Endothelial cell of umbilical vein (primary cell): ENCODE data around the gene MGAT1.

Experiments
- CTCF ChIP-seq, 2 donors: IDR thresholded peaks; 1 replicate in 1 of 2; 2 replicates in 1 of 2; pipeline ENCODE4 v1.5.1; 2011; ENCODE audit warnings: low read length in 2 of 2, mild to moderate bottlenecking in 2 of 2, moderate library complexity in 2 of 2, control low read depth in 1 of 2, inconsistent platforms in 1 of 2, low read depth in 1 of 2; ENCODE audit not compliant: insufficient read depth in 1 of 2; ENCODE audit errors: extremely low read depth in 1 of 2
- EZH2 ChIP-seq: IDR thresholded peaks from 2 replicates; pipeline ENCODE4 v1.6.1; 2012; ENCODE audit warnings: borderline replicate concordance, low read depth, mild to moderate bottlenecking, moderate library complexity, low read length, inconsistent platforms; ENCODE audit not compliant: severe bottlenecking
- FOS ChIP-seq: IDR thresholded peaks from 2 replicates; pipeline ENCODE4 v1.6.1; 2011; ENCODE audit warnings: mild to moderate bottlenecking, low read length, moderate library complexity, borderline replicate concordance; ENCODE audit not compliant: insufficient read depth
- GATA2 ChIP-seq: IDR thresholded peaks from 2 replicates; pipeline ENCODE4 v1.7.0; 2011; ENCODE audit warnings: low read depth, mild to moderate bottlenecking, moderate library complexity, mixed read lengths, low read length; ENCODE audit not compliant: insufficient read length, insufficient read depth
- JUN ChIP-seq: IDR thresholded peaks from 2 replicates; pipeline ENCODE4 v1.6.1; 2011; ENCODE audit warnings: borderline replicate concordance, low read depth; ENCODE audit not compliant: insufficient read length, insufficient read depth
- MAX ChIP-seq: IDR thresholded peaks from 2 replicates; pipeline ENCODE4 v1.6.1; 2011; ENCODE audit not compliant: insufficient read depth, insufficient read length
- MYC ChIP-seq: IDR thresholded peaks from one replicate; pipeline ENCODE4 v1.6.1; 2011; ENCODE audit warnings: mild to moderate bottlenecking, low read depth, low read length
- POLR2A ChIP-seq: IDR thresholded peaks from 2 replicates; pipeline ENCODE4 v1.6.1; 2012; ENCODE audit warnings: low read depth, mild to moderate bottlenecking, control low read depth, low read length
- POLR2AphosphoS5 ChIP-seq: IDR thresholded peaks from 2 replicates; pipeline ENCODE4 v1.6.1; 2012; ENCODE audit warnings: low read depth, mild to moderate bottlenecking, control low read depth, low read length, moderate library complexity; ENCODE audit not compliant: insufficient read depth

- TF ChIP-seq CTCF (IDR thresholded peaks at IDR 0.05; ENCODE audit: extremely low read depth in 1 of 2, insufficient read depth in 1 of 2, low read depth in 1 of 2, low read length in 2 of 2): no peak
- no peak for TF ChIP-seq POLR2A
- TF ChIP-seq EZH2: no peak
- TF ChIP-seq FOS: no peak
- no peak for TF ChIP-seq POLR2AphosphoS5
- no peak for TF ChIP-seq MAX
- TF ChIP-seq MYC: no peak
- no peak for TF ChIP-seq GATA2
- no peak for TF ChIP-seq JUN
These were observed 32.8 kb downstream of the MGAT1 start for GRCh38 chr5:180769821-180770220.
